GM12878 (cell line): ENCODE measurements around the gene HS3ST5. TPM values are rescaled to one million over a fixed set of nuclear protein-coding genes. Genes with fewer than 3 reads are reported as not detected.

ENCODE experiments used
- NFYB ChIP-seq: IDR thresholded peaks from 2 replicates; pipeline ENCODE4 v1.6.1; 2011; ENCODE audit warnings: low read depth, mild to moderate bottlenecking, low read length, improper control_type of control experiment, moderate library complexity; ENCODE audit not compliant: insufficient read depth
- RB1 ChIP-seq: fragments of 450-650 bp; formaldehyde crosslinking; IDR thresholded peaks from 2 replicates; pipeline ENCODE4 v1.6.1; 2017; ENCODE audit warnings: mild to moderate bottlenecking, borderline replicate concordance
- RBBP5 ChIP-seq: fragments of 200-600 bp; sonication (generic); conservative IDR thresholded peaks from 2 replicates; pipeline ENCODE4 v1.6.1; 2016
- RELA ChIP-seq: fragments of 450-650 bp; IDR thresholded peaks from 2 replicates; pipeline ENCODE4 v1.8.0; 2014; ENCODE audit warnings: borderline replicate concordance; ENCODE audit not compliant: partially characterized antibody
- polyA plus RNA-seq, 11 experiments: library from polyadenylated mRNA; depleted of rRNA in 4 of 11; unstranded in 6 of 11; stranded (reverse) in 5 of 11; fragments of >200 nt; fragmentation: Nextera tagmentation in 4 of 11; fragmentation: Illumina TruSeq in 1 of 11; extraction: Ambion mirVana in 4 of 11; extraction: Trizol in 1 of 11; gene quantifications; 1 replicate in 1 of 11; 2 replicates in 10 of 11; pipeline versions ENCODE4 v1.2.1 to v1.2.3, GENCODE V29; 2011 to 2016; ENCODE audit warnings: inconsistent platforms in 2 of 11, missing spikeins in 2 of 11, low read depth in 1 of 11
- total RNA-seq, 4 experiments: library from RNA; depleted of rRNA in 3 of 4; stranded (reverse); fragments of >200 nt in 3 of 4; fragmentation: Illumina TruSeq in 1 of 4; extraction: Trizol in 1 of 4; gene quantifications; 2 replicates each; pipeline versions ENCODE4 v1.2.1 to v1.2.3, GENCODE V29; 2013 to 2021
- TF ChIP-seq, protein P1 (sequence below): fragments of 450-650 bp; IDR thresholded peaks from 2 replicates; pipeline ENCODE4 v1.6.1; 2017; ENCODE audit warnings: mild to moderate bottlenecking, low read depth, inconsistent platforms; ENCODE audit not compliant: poor library complexity, severe bottlenecking
- TF ChIP-seq, protein P2 (sequence below): fragments of 450-650 bp; formaldehyde crosslinking; IDR thresholded peaks from 2 replicates; pipeline ENCODE4 v1.4.0; 2022; ENCODE audit warnings: mild to moderate bottlenecking, moderate library complexity
- TF ChIP-seq, protein P3 (sequence below): fragments of 150-350 bp; IDR thresholded peaks from 2 replicates; pipeline ENCODE4 v1.6.1; 2016; ENCODE audit warnings: low read depth, low read length

The HS3ST5 gene
- total and polyA plus RNA-seq, 10 of the 15 experiments (the other 5 are each of a cell fraction or from before 2014, with no cell fraction given), result 0.04 TPM; not detected in 9

GRCh38 chr6:114142258-114142657 lies 200.6 kb downstream of the HS3ST5 start (continued):
- TF ChIP-seq, protein P1, sequence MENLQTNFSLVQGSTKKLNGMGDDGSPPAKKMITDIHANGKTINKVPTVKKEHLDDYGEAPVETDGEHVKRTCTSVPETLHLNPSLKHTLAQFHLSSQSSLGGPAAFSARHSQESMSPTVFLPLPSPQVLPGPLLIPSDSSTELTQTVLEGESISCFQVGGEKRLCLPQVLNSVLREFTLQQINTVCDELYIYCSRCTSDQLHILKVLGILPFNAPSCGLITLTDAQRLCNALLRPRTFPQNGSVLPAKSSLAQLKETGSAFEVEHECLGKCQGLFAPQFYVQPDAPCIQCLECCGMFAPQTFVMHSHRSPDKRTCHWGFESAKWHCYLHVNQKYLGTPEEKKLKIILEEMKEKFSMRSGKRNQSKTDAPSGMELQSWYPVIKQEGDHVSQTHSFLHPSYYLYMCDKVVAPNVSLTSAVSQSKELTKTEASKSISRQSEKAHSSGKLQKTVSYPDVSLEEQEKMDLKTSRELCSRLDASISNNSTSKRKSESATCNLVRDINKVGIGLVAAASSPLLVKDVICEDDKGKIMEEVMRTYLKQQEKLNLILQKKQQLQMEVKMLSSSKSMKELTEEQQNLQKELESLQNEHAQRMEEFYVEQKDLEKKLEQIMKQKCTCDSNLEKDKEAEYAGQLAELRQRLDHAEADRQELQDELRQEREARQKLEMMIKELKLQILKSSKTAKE, result no peak
- TF ChIP-seq RB1 (no peak), NFYB (no peak), RELA (no peak), RBBP5 (no peak)
- TF ChIP-seq, protein P2, sequence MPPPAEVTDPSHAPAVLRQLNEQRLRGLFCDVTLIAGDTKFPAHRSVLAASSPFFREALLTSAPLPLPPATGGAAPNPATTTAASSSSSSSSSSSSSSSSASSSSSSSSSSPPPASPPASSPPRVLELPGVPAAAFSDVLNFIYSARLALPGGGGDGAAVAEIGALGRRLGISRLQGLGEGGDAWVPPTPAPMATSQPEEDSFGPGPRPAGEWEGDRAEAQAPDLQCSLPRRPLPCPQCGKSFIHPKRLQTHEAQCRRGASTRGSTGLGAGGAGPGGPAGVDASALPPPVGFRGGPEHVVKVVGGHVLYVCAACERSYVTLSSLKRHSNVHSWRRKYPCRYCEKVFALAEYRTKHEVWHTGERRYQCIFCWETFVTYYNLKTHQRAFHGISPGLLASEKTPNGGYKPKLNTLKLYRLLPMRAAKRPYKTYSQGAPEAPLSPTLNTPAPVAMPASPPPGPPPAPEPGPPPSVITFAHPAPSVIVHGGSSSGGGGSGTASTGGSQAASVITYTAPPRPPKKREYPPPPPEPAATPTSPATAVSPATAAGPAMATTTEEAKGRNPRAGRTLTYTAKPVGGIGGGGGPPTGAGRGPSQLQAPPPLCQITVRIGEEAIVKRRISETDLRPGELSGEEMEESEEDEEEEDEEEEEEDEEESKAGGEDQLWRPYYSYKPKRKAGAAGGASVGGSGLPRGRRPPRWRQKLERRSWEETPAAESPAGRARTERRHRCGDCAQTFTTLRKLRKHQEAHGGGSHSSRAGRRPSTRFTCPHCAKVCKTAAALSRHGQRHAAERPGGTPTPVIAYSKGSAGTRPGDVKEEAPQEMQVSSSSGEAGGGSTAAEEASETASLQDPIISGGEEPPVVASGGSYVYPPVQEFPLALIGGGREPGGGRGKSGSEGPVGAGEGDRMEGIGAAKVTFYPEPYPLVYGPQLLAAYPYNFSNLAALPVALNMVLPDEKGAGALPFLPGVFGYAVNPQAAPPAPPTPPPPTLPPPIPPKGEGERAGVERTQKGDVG, result no peak
- TF ChIP-seq, protein P3, sequence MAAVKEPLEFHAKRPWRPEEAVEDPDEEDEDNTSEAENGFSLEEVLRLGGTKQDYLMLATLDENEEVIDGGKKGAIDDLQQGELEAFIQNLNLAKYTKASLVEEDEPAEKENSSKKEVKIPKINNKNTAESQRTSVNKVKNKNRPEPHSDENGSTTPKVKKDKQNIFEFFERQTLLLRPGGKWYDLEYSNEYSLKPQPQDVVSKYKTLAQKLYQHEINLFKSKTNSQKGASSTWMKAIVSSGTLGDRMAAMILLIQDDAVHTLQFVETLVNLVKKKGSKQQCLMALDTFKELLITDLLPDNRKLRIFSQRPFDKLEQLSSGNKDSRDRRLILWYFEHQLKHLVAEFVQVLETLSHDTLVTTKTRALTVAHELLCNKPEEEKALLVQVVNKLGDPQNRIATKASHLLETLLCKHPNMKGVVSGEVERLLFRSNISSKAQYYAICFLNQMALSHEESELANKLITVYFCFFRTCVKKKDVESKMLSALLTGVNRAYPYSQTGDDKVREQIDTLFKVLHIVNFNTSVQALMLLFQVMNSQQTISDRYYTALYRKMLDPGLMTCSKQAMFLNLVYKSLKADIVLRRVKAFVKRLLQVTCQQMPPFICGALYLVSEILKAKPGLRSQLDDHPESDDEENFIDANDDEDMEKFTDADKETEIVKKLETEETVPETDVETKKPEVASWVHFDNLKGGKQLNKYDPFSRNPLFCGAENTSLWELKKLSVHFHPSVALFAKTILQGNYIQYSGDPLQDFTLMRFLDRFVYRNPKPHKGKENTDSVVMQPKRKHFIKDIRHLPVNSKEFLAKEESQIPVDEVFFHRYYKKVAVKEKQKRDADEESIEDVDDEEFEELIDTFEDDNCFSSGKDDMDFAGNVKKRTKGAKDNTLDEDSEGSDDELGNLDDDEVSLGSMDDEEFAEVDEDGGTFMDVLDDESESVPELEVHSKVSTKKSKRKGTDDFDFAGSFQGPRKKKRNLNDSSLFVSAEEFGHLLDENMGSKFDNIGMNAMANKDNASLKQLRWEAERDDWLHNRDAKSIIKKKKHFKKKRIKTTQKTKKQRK, result no peak
